Activated B cell treated with CpG ODN at 0.5 μM for 24 hours (primary cell): ENCODE measurements around the gene P2RX1. TPM values are rescaled to one million over a fixed set of nuclear protein-coding genes. Genes with fewer than 3 reads are reported as not detected.

Experiments
- ATAC-seq: fragments of 200-7000 bp; cut with Tn5 transposase; one replicate; pipeline ENCODE4 v1.10.0; 2021; ENCODE audit warnings: low read depth, mild to moderate bottlenecking, moderate library complexity
- CTCF ChIA-PET: fragments of 350-600 bp; sonication (Branson Sonifier 250); formaldehyde crosslinking; loops from one replicate; lab custom pipeline; 2021; ENCODE audit warnings: antibody characterized with exemption; lab: Charles Lee
- POLR2A ChIA-PET: fragments of 350-600 bp; sonication (Branson Sonifier 250); formaldehyde crosslinking; loops from one replicate; lab custom pipeline; 2021; ENCODE audit warnings: antibody characterized with exemption; lab: Charles Lee
- DNase-seq: peaks from one replicate; pipeline ENCODE4 v3.0.0; 2022
- H3K27ac Mint-ChIP-seq: one replicate; pipeline ENCODE4 v1.8.0; 2020; ENCODE audit warnings: mixed read lengths
- H3K27me3 Mint-ChIP-seq: one replicate; pipeline ENCODE4 v1.8.0; 2021; ENCODE audit warnings: mixed read lengths
- H3K36me3 Mint-ChIP-seq: one replicate; pipeline ENCODE4 v1.8.0; 2021; ENCODE audit warnings: low read depth, mixed read lengths
- H3K4me1 Mint-ChIP-seq: one replicate; pipeline ENCODE4 v1.8.0; 2021; ENCODE audit warnings: mixed read lengths
- H3K4me3 Mint-ChIP-seq: one replicate; pipeline ENCODE4 v1.8.0; 2020; ENCODE audit warnings: mild to moderate bottlenecking, mixed read lengths
- H3K9me3 Mint-ChIP-seq: one replicate; pipeline ENCODE4 v1.8.0; 2020; ENCODE audit warnings: mixed read lengths
- CTCF ChIP-seq: fragments of 200-600 bp; IDR thresholded peaks from one replicate; pipeline ENCODE4 v1.8.0; 2022; ENCODE audit warnings: antibody characterized with exemption, mild to moderate bottlenecking
- intact Hi-C: fragments of 100-400 bp; cut with micrococcal nuclease; formaldehyde crosslinking; loops from one replicate; pipeline ENCODE4 v1.15.1; 2024
- total RNA-seq: library from RNA; stranded (reverse); gene quantifications from 2 replicates; pipeline ENCODE4 v1.2.3, GENCODE V29; 2022

Gene P2RX1
- total RNA-seq = 22.0 and 26.0 TPM in 2 replicates

- H3K4me3 Mint-ChIP-seq = peak within 1 kb of the TSS; percentile 82
- intact Hi-C loops = loop anchor here (2.0 to 10.0 kb wide), 2 partner anchors 69 to 181 kb away; partner anchors contain the start of gene NCBP3
- no peaks in the 10 kb centered on the region for H3K36me3 Mint-ChIP-seq
- ATAC-seq (no peak), DNase-seq (peak; percentile 46)
- H3K27ac Mint-ChIP-seq = peak within 1 kb of the TSS; percentile 96
- TF ChIP-seq CTCF = no peak
- CTCF ChIA-PET = interaction anchor here (0.7 to 5.7 kb wide), 8 partner anchors 19 to 159 kb away, joined by 3 to 72 read pairs (median 4); partner anchors contain the start of gene CAMKK1
- no peaks in the 10 kb centered on the region for H3K27me3 Mint-ChIP-seq
- H3K4me1 Mint-ChIP-seq = peaks cover 75% of the 10 kb centered on the region
- no peaks in the 10 kb centered on the region for H3K9me3 Mint-ChIP-seq
- POLR2A ChIA-PET = interaction anchor here (0.5 to 10.0 kb wide), 21 partner anchors 9 to 1127 kb away, joined by 3 to 311 read pairs (median 5); partner anchors contain the start of genes ATP2A3, CAMKK1 and NCBP3
Observed at GRCh38 chr17:3915995-3916696, at the start of gene P2RX1. TSS of gene P2RX1 (minus strand) at chr17:3916465. CDS start at chr17:3916225, 240 bp downstream.

- no peaks in the 10 kb centered on the region for H3K27me3 Mint-ChIP-seq
- ChIA-PET CTCF (interaction anchor here (0.6 to 4.2 kb wide), 7 partner anchors 13 to 118 kb away, joined by 3 to 72 read pairs (median 4); partner anchors contain the start of gene NCBP3), POLR2A (interaction anchor here (0.6 to 10.9 kb wide), 21 partner anchors 8 to 818 kb away, joined by 3 to 311 read pairs (median 4); partner anchors contain the start of genes CTNS, NCBP3, P2RX1 and SHPK)
- peak overlapping the region; percentile 87 for H3K4me3 Mint-ChIP-seq
- TF ChIP-seq CTCF = no peak
- no peaks in the 10 kb centered on the region for H3K9me3 Mint-ChIP-seq
- peak; percentile 64 for DNase-seq
- H3K36me3 Mint-ChIP-seq = peaks cover 24% of the 10 kb centered on the region
- intact Hi-C loops = loop anchor here (2.0 to 5.0 kb wide), 2 partner anchors 178 to 1563 kb away; partner anchors contain the start of genes CYB5D2, MNT and ZZEF1
- peaks cover 77% of the 10 kb centered on the region for H3K4me1 Mint-ChIP-seq
- ATAC-seq = peak; percentile 49
- H3K27ac Mint-ChIP-seq = peak overlapping the region; percentile 94
Observed at GRCh38 chr17:3965118-3965800, 49.0 kb upstream of the P2RX1 start.

DNA sequence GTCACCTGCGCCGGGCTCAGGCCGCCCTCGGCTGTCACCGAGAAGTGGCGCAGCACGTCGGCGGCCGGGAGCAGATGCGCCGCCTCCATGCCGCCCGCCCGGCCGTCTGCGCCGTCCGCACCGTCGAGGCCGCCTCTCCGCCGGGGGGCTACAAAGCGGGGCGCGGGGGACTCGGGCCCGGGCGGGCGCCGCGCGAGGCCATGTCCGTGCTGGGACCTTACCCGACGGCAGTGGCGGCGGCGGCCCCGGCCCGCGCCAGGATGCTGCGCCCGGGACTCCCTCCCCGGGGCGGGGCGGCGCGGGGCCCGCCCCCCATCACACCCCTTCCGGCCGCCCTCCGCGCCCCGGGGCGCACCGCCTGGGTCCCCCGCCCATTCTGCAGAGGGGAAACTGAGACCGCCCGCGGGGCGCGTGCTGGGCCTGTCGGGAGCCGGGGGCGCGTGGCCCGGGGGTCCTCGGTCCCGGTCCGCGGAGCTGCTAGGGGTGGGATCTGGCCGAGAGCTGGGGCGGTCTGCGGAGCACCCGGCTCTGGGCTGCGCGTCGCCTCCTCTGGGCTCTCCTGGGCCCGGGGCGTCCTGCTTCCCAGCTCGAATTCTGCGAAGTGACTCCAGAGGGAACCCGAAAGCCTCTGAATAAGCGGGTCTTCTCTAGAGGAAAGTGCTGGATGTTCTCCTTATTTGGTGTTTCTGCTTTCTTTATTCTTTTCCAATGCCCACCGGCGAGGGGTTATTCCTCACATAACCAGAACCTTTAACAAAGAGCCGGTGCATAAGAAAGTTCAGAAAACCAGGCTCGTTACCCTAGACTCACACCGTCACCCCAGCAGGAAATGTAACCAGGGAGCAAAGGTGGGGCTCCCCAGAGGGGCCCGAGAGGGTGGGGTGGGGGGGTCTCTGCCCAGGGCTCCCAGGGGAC, 48.2 kb upstream of the P2RX1 start, which contains the start of gene ATP2A3:
ATP2A3 (minus strand) TSS at position 235 of the 915 bp plus-strand sequence; CDS start at position 89, 146 bp downstream.
- POLR2A ChIA-PET = interaction anchor here (0.6 to 10.9 kb wide), 18 partner anchors 8 to 328 kb away, joined by 3 to 311 read pairs (median 5); partner anchors contain the start of genes CTNS, NCBP3, P2RX1 and SHPK
- CTCF ChIA-PET = interaction anchor here (0.6 to 4.2 kb wide), 4 partner anchors 27 to 118 kb away, joined by 3 to 72 read pairs (median 12); partner anchors contain the start of gene NCBP3
- intact Hi-C loops = loop anchor here (2.0 to 5.0 kb wide), 5 partner anchors 108 to 1562 kb away; partner anchors contain the start of genes CYB5D2, MNT, NCBP3 and PFN1
- no peak for TF ChIP-seq CTCF
- ATAC-seq (peak; percentile 37), DNase-seq (peak; percentile 77)
- Mint-ChIP-seq H3K27ac (peak within 1 kb of the TSS; percentile 94), H3K4me3 (peak within 1 kb of the TSS; percentile 89), H3K4me1 (peaks cover 84% of the 10 kb centered on the region), H3K27me3 (no peaks in the 10 kb centered on the region), H3K9me3 (no peaks in the 10 kb centered on the region), H3K36me3 (peaks cover 29% of the 10 kb centered on the region)
